Suprapubic skin (tissue), 4 donors: ENCODE results near the gene PCNX2. TPM values are rescaled to one million over a fixed set of nuclear protein-coding genes. Genes with fewer than 3 reads are reported as not detected.
A peak's percentile ranks its signal among the peaks of the same experiment; 100 is the strongest.

Experiments
- DNase-seq, 2 donors: peaks; one replicate each; pipeline ENCODE4 v3.0.0-alpha.2; 2019; ENCODE audit warnings: low spot score in 2 of 2
- H3K27ac ChIP-seq: fragments of 200-600 bp; sonication (generic); one replicate; pipeline ENCODE4 v1.5.1; 2019
- H3K27me3 ChIP-seq: fragments of 200-600 bp; sonication (generic); one replicate; pipeline ENCODE4 v1.5.1; 2019
- H3K36me3 ChIP-seq: fragments of 200-600 bp; sonication (generic); one replicate; pipeline ENCODE4 v1.5.1; 2019
- H3K4me1 ChIP-seq: fragments of 200-600 bp; sonication (generic); one replicate; pipeline ENCODE4 v1.5.1; 2019
- H3K4me3 ChIP-seq: fragments of 200-600 bp; sonication (generic); one replicate; pipeline ENCODE4 v1.5.1; 2019; ENCODE audit warnings: mild to moderate bottlenecking
- H3K9me3 ChIP-seq: fragments of 200-600 bp; sonication (generic); one replicate; pipeline ENCODE4 v1.5.1; 2019
- EP300 ChIP-seq: sonication (generic); formaldehyde crosslinking; IDR thresholded peaks from one replicate; pipeline ENCODE4 v1.6.1; 2017; ENCODE audit warnings: antibody characterized with exemption
- POLR2A ChIP-seq, 2 donors: fragments of 450-650 bp; IDR thresholded peaks; one replicate each; pipeline ENCODE4 v1.6.1; 2017; ENCODE audit warnings: antibody characterized with exemption in 2 of 2, mild to moderate bottlenecking in 2 of 2, moderate library complexity in 2 of 2
- POLR2AphosphoS5 ChIP-seq, 3 donors: sonication (generic); formaldehyde crosslinking; IDR thresholded peaks; one replicate each; pipeline ENCODE4 v1.6.1; 2017; ENCODE audit warnings: antibody characterized with exemption in 3 of 3
- WGBS: methylation state at CpG from one replicate; pipeline ENCODE4 v1.1.5; 2018; 5-methylcytosine and 5-hydroxymethylcytosine counted together
- total RNA-seq, 4 donors: library from RNA; depleted of rRNA; stranded (reverse); fragments of >200 nt; gene quantifications; one replicate each; pipeline ENCODE4 v1.1.0, GENCODE V29; 2016
- TF ChIP-seq, protein P1 (sequence below), 2 donors: fragments of 200-600 bp in 1 of 2; fragments of 450-650 bp in 1 of 2; sonication (generic) in 1 of 2; IDR thresholded peaks; one replicate each; pipeline ENCODE4 v1.5.1; 2016 to 2019; ENCODE audit warnings: antibody characterized with exemption in 2 of 2, mild to moderate bottlenecking in 1 of 2, moderate library complexity in 1 of 2

Gene PCNX2
- total RNA-seq, 4 donors from 2014 or later = 8.9 to 21.4 (median 14.3) TPM

DNA sequence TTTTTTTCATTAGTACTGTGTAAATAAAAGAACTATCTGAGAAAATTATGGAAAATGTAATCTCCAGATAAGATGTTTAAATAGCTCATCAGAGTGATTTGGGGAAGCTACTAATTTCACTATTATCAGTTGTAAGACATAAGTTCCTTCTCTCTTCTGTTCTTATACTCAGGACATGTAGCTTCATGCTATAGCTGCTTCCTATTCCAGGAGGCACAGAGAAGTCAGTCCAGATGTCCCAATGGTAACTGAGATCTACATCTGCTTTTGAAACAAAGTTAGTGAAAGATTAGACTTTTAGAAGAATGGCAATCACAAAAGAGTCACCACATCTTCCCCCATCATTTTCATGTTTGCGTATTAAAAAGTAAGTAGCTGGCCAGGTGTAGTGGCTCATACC is 37.6 kb upstream of the PCNX2 start:
- no peaks in the 10 kb centered on the region for H3K36me3 ChIP-seq
- H3K9me3 ChIP-seq = no peaks in the 10 kb centered on the region
- no peak overlapping the region for H3K4me3 ChIP-seq
- DNase-seq = no peak
- peaks cover 14% of the 10 kb centered on the region for H3K4me1 ChIP-seq
- H3K27me3 ChIP-seq = peaks cover 13% of the 10 kb centered on the region
- 94% methylated on average over 1 of the region's 1 CpG for WGBS
- no peak overlapping the region for H3K27ac ChIP-seq
- no peak for TF ChIP-seq EP300
- no peak for TF ChIP-seq POLR2A (IDR thresholded peaks at IDR 0.05)
- TF ChIP-seq POLR2AphosphoS5 (IDR thresholded peaks at IDR 0.05) = no peak
- TF ChIP-seq, protein P1, sequence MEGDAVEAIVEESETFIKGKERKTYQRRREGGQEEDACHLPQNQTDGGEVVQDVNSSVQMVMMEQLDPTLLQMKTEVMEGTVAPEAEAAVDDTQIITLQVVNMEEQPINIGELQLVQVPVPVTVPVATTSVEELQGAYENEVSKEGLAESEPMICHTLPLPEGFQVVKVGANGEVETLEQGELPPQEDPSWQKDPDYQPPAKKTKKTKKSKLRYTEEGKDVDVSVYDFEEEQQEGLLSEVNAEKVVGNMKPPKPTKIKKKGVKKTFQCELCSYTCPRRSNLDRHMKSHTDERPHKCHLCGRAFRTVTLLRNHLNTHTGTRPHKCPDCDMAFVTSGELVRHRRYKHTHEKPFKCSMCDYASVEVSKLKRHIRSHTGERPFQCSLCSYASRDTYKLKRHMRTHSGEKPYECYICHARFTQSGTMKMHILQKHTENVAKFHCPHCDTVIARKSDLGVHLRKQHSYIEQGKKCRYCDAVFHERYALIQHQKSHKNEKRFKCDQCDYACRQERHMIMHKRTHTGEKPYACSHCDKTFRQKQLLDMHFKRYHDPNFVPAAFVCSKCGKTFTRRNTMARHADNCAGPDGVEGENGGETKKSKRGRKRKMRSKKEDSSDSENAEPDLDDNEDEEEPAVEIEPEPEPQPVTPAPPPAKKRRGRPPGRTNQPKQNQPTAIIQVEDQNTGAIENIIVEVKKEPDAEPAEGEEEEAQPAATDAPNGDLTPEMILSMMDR (IDR thresholded peaks at IDR 0.05) = no peak

DNA sequence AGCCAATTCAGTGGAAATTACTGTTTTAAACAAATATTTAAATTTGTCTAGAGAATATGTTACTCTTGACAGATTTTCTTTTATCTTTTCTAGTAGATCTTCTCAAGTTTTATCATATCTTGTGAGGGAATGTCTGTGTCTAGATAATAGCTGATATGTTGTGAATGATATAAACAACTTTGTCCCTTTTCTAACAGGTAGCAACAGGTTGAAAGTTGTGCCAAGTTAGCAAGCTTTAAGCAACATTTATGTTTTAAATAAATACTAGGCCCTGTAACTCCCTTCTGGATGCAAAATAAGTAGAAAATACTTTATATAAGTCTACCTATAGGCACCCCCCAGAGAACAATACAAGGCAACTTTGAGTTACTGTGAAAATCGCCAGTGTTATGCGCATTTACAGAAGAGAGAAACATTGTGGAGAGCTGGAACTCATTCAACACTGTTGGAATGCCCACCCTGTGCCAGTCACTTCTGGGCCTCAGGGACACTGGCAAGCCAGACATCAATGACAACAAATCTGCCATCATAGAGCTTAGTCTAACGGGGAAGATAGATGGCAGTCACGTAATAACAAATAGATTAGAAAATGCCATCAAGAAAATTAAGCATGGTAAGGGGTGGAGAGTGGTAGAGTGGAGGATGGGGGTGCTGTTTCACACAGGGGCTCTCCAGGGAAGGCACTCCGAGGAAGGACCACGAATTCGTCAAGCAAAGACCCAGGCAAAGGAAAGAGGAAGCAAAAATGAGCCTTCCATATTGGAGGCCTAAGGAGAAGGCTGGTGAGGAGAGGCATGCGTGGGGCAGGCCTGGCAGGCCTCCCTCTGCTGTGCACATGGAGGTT is 36.4 kb upstream of the PCNX2 start:
- peaks cover 10% of the 10 kb centered on the region for H3K27me3 ChIP-seq
- H3K36me3 ChIP-seq = no peaks in the 10 kb centered on the region
- H3K9me3 ChIP-seq = no peaks in the 10 kb centered on the region
- no peak overlapping the region for H3K4me3 ChIP-seq
- no peak overlapping the region for H3K27ac ChIP-seq
- H3K4me1 ChIP-seq = peaks cover 26% of the 10 kb centered on the region
- TF ChIP-seq, protein P1 (IDR thresholded peaks at IDR 0.05) = no peak
- TF ChIP-seq POLR2AphosphoS5 (IDR thresholded peaks at IDR 0.05) = no peak
- TF ChIP-seq EP300 = no peak
- TF ChIP-seq POLR2A (IDR thresholded peaks at IDR 0.05) = no peak
- 64% methylated on average over 8 of the region's 8 CpGs for WGBS
- DNase-seq = no peak

DNA sequence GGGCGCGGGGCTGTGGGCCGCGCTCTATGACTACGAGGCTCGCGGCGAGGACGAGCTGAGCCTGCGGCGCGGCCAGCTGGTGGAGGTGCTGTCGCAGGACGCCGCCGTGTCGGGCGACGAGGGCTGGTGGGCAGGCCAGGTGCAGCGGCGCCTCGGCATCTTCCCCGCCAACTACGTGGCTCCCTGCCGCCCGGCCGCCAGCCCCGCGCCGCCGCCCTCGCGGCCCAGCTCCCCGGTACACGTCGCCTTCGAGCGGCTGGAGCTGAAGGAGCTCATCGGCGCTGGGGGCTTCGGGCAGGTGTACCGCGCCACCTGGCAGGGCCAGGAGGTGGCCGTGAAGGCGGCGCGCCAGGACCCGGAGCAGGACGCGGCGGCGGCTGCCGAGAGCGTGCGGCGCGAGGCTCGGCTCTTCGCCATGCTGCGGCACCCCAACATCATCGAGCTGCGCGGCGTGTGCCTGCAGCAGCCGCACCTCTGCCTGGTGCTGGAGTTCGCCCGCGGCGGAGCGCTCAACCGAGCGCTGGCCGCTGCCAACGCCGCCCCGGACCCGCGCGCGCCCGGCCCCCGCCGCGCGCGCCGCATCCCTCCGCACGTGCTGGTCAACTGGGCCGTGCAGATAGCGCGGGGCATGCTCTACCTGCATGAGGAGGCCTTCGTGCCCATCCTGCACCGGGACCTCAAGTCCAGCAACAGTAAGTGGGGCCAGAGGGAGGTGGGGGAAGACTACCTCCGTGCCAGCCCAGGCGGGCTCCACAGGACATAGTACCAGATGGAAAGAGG is 32.8 kb upstream of the PCNX2 start:
- peak in 1 of 2 donors; percentile 63 for DNase-seq
- H3K27me3 ChIP-seq = peaks cover 9% of the 10 kb centered on the region
- H3K9me3 ChIP-seq = no peaks in the 10 kb centered on the region
- H3K27ac ChIP-seq = peak overlapping the region; percentile 63
- H3K4me3 ChIP-seq = peak overlapping the region; percentile 64
- H3K4me1 ChIP-seq = peaks cover 28% of the 10 kb centered on the region
- H3K36me3 ChIP-seq = no peaks in the 10 kb centered on the region
- WGBS = 5% methylated on average over 7 of the region's 96 CpGs
- no peak for TF ChIP-seq EP300
- no peak for TF ChIP-seq POLR2AphosphoS5 (IDR thresholded peaks at IDR 0.05)
- TF ChIP-seq, protein P1 (IDR thresholded peaks at IDR 0.05) = no peak
- no peak for TF ChIP-seq POLR2A (IDR thresholded peaks at IDR 0.05)

DNA sequence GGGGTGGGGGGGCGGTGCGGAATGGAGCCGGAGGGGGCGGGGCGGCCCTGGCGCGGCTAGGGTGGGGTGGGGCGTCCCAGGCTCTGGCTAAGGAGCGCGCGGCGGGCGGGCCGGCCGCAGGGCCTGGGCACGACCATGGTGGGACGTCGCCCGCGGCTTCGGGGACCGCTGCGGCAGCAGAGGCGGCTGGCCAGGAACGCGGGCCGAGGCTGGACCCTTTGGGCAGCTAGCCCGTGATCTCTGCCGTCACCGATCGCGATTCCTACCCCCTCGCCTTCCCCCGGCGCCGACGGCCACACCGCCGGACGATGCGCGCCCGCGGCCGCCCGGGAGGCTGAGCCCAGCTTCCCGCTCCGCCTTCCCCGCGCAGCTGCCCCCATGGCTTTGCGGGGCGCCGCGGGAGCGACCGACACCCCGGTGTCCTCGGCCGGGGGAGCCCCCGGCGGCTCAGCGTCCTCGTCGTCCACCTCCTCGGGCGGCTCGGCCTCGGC is 32.2 kb upstream of the PCNX2 start, which contains the start of gene MAP3K21:
Gene MAP3K21, plus strand, starts transcription at position 74 of the 491 bp plus-strand sequence. Its CDS starts 305 bp downstream, at position 379.
- TF ChIP-seq POLR2AphosphoS5 (IDR thresholded peaks at IDR 0.05) (no peak), POLR2A (IDR thresholded peaks at IDR 0.05) (no peak), EP300 (no peak)
- TF ChIP-seq, protein P1 (IDR thresholded peaks at IDR 0.05) = no peak
- DNase-seq = peak; percentile 69 to 77
- Histone ChIP-seq H3K9me3 (no peaks in the 10 kb centered on the region), H3K27ac (peak within 1 kb of the TSS; percentile 63), H3K36me3 (no peaks in the 10 kb centered on the region), H3K4me3 (peak within 1 kb of the TSS; percentile 64), H3K27me3 (peaks cover 9% of the 10 kb centered on the region), H3K4me1 (peaks cover 28% of the 10 kb centered on the region)
- no CpG with 5 or more reads among the region's 68 CpGs for WGBS
